Astrocyte (in vitro differentiated cells and primary cell): ENCODE measurements around the gene EGFR. TPM values are rescaled to one million over a fixed set of nuclear protein-coding genes. Genes with fewer than 3 reads are reported as not detected.

Experiments
- DNase-seq: peaks from one replicate; pipeline ENCODE4 v3.0.0-alpha.2; 2010; ENCODE audit warnings: low read depth
- FAIRE-seq: peaks from 2 replicates; lab custom pipeline; 2011; peaks lifted over from hg19 to GRCh38; lab: Jason Lieb, UNC
- H2AFZ ChIP-seq: 2 replicates; pipeline ENCODE4 v1.6.0; 2012; ENCODE audit warnings: low read depth, low read length, inconsistent platforms
- H3K27ac ChIP-seq: 2 replicates; pipeline ENCODE4 v1.5.1; 2011; ENCODE audit warnings: low read depth, low read length, inconsistent platforms
- H3K27me3 ChIP-seq: 2 replicates; pipeline ENCODE4 v1.6.0; 2011; ENCODE audit warnings: low read length, inconsistent platforms; ENCODE audit not compliant: insufficient read depth
- H3K36me3 ChIP-seq: 2 replicates; pipeline ENCODE4 v1.5.1; 2011; ENCODE audit warnings: low read length, inconsistent platforms; ENCODE audit not compliant: insufficient read depth
- H3K4me1 ChIP-seq: 2 replicates; pipeline ENCODE4 v1.5.1; 2011; ENCODE audit warnings: low read length, inconsistent platforms; ENCODE audit not compliant: insufficient read depth
- H3K4me2 ChIP-seq: 2 replicates; pipeline ENCODE4 v1.6.0; 2012; ENCODE audit warnings: low read length, inconsistent platforms
- H3K4me3 ChIP-seq: 2 replicates; pipeline ENCODE4 v1.5.1; 2011; ENCODE audit warnings: low read depth, mild to moderate bottlenecking, low read length, inconsistent platforms; ENCODE audit not compliant: insufficient read depth
- H3K79me2 ChIP-seq: 2 replicates; pipeline ENCODE4 v1.6.0; 2012; ENCODE audit warnings: mild to moderate bottlenecking, low read length, inconsistent platforms; ENCODE audit not compliant: insufficient read depth
- H3K9ac ChIP-seq: 2 replicates; pipeline ENCODE4 v1.6.0; 2012; ENCODE audit warnings: mild to moderate bottlenecking, low read length, inconsistent platforms
- H3K9me3 ChIP-seq: 2 replicates; pipeline ENCODE4 v1.5.1; 2012; ENCODE audit warnings: low read depth, mild to moderate bottlenecking, low read length, inconsistent platforms; ENCODE audit not compliant: insufficient read depth
- H4K20me1 ChIP-seq: 2 replicates; pipeline ENCODE4 v1.6.0; 2012; ENCODE audit warnings: low read length, inconsistent platforms; ENCODE audit not compliant: insufficient read depth
- H3K27ac Mint-ChIP-seq: one replicate; pipeline ENCODE4 v1.8.0; 2021; ENCODE audit warnings: mild to moderate bottlenecking, mixed read lengths; ENCODE audit not compliant: unreplicated experiment
- H3K27me3 Mint-ChIP-seq: one replicate; pipeline ENCODE4 v1.8.0; 2021; ENCODE audit warnings: low read depth, mixed read lengths; ENCODE audit not compliant: unreplicated experiment
- H3K36me3 Mint-ChIP-seq: one replicate; pipeline ENCODE4 v1.8.0; 2021; ENCODE audit warnings: low read depth, mixed read lengths; ENCODE audit not compliant: unreplicated experiment
- H3K4me1 Mint-ChIP-seq: one replicate; pipeline ENCODE4 v1.8.0; 2021; ENCODE audit warnings: low read depth, mixed read lengths; ENCODE audit not compliant: unreplicated experiment
- H3K4me3 Mint-ChIP-seq: one replicate; pipeline ENCODE4 v1.8.0; 2021; ENCODE audit warnings: mild to moderate bottlenecking, moderate library complexity, mixed read lengths; ENCODE audit not compliant: unreplicated experiment
- H3K9me3 Mint-ChIP-seq: one replicate; pipeline ENCODE4 v1.8.0; 2021; ENCODE audit warnings: mild to moderate bottlenecking, mixed read lengths; ENCODE audit not compliant: unreplicated experiment
- CTCF ChIP-seq: IDR thresholded peaks from 2 replicates; pipeline ENCODE4 v1.5.1; 2011; ENCODE audit warnings: low read depth, mild to moderate bottlenecking, inconsistent platforms, low read length, moderate library complexity; ENCODE audit not compliant: insufficient read depth
- EZH2 ChIP-seq: IDR thresholded peaks from 2 replicates; pipeline ENCODE4 v1.6.1; 2012; ENCODE audit warnings: mild to moderate bottlenecking, low read length, inconsistent platforms; ENCODE audit not compliant: insufficient read depth
- total RNA-seq: library from RNA; stranded (reverse); gene quantifications from 2 replicates; pipeline ENCODE4 v1.2.1, GENCODE V29; 2021

Gene EGFR
- total RNA-seq, 1 donor from 2014 or later, result 27.3 TPM

- Histone ChIP-seq H3K9me3 (no peaks in the 10 kb centered on the region), H3K9ac (no peak overlapping the region), H3K4me2 (no peak overlapping the region), H3K27ac (no peak overlapping the region), H4K20me1 (no peaks in the 10 kb centered on the region), H3K36me3 (no peaks in the 10 kb centered on the region), H3K79me2 (no peaks in the 10 kb centered on the region), H3K4me3 (no peak overlapping the region), H2AFZ (no peak overlapping the region), H3K4me1 (no peaks in the 10 kb centered on the region), H3K27me3 (no peaks in the 10 kb centered on the region)
- H3K27ac Mint-ChIP-seq, result no peak overlapping the region
- no peak for DNase-seq
- no peak for FAIRE-seq
- no peak overlapping the region for H3K4me3 Mint-ChIP-seq
- no peaks in the 10 kb centered on the region for H3K36me3 Mint-ChIP-seq
- peaks cover 17% of the 10 kb centered on the region for H3K27me3 Mint-ChIP-seq
- TF ChIP-seq EZH2, result no peak
- no peak for TF ChIP-seq CTCF
- H3K9me3 Mint-ChIP-seq, result peaks cover 11% of the 10 kb centered on the region
- H3K4me1 Mint-ChIP-seq, result peaks cover 12% of the 10 kb centered on the region
These were observed 213.0 kb downstream of the EGFR start for GRCh38 chr7:55231736-55232280.

- Histone ChIP-seq H3K27ac (no peak overlapping the region), H3K79me2 (no peaks in the 10 kb centered on the region), H3K9ac (no peak overlapping the region), H3K27me3 (peaks cover 2% of the 10 kb centered on the region), H3K9me3 (no peaks in the 10 kb centered on the region), H2AFZ (no peak overlapping the region), H3K4me1 (no peaks in the 10 kb centered on the region), H3K4me3 (no peak overlapping the region), H3K36me3 (no peaks in the 10 kb centered on the region), H4K20me1 (no peaks in the 10 kb centered on the region), H3K4me2 (no peak overlapping the region)
- Mint-ChIP-seq H3K27me3 (peaks cover 19% of the 10 kb centered on the region), H3K9me3 (peaks cover 11% of the 10 kb centered on the region), H3K27ac (no peak overlapping the region), H3K36me3 (no peaks in the 10 kb centered on the region), H3K4me1 (peaks cover 12% of the 10 kb centered on the region), H3K4me3 (no peak overlapping the region)
- no peak for TF ChIP-seq CTCF
- TF ChIP-seq EZH2, result no peak
- FAIRE-seq, result no peak
- no peak for DNase-seq
These were observed 214.2 kb downstream of the EGFR start for GRCh38 chr7:55233001-55233400.

DNA sequence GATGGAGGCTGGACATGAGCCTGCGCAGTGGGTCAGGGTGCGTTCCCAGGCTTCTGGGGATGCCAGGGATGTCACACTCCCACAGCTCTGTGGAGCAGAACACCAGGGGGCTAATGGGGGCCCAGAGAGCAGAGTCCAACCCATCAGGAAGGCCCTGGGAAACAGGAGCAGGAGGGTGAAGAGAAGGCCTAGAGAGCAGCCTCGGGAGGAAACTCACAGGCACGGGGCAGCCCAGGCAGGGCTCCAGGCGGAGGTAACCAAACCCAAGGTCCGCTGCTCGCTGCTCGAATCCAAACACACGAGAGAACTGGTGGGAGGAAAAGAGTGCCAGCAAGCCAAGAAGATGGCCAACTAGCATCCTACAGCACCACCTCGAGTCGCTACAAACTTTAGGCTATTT is 215.6 kb downstream of the EGFR start:
- DNase-seq, result no peak
- no peak for FAIRE-seq
- Histone ChIP-seq H2AFZ (no peak overlapping the region), H3K4me3 (no peak overlapping the region), H3K9me3 (no peaks in the 10 kb centered on the region), H3K4me1 (no peaks in the 10 kb centered on the region), H3K27ac (no peak overlapping the region), H4K20me1 (no peaks in the 10 kb centered on the region), H3K4me2 (no peak overlapping the region), H3K9ac (no peak overlapping the region), H3K79me2 (no peaks in the 10 kb centered on the region), H3K27me3 (peaks cover 4% of the 10 kb centered on the region), H3K36me3 (no peaks in the 10 kb centered on the region)
- Mint-ChIP-seq H3K4me1 (peaks cover 7% of the 10 kb centered on the region), H3K27ac (no peak overlapping the region), H3K9me3 (peaks cover 5% of the 10 kb centered on the region), H3K36me3 (no peaks in the 10 kb centered on the region), H3K4me3 (no peak overlapping the region), H3K27me3 (peaks cover 23% of the 10 kb centered on the region)
- no peak for TF ChIP-seq EZH2
- TF ChIP-seq CTCF, result no peak
